ENCODE data around the gene KLK2. TPM values are rescaled to one million over a fixed set of nuclear protein-coding genes. Genes with fewer than 3 reads are reported as not detected.

KLK2 gene
- polyA plus RNA-seq, 1 donor (not counting 4 experiments of a cell fraction or from before 2014, with no cell fraction given), result 0.07 TPM

DNA sequence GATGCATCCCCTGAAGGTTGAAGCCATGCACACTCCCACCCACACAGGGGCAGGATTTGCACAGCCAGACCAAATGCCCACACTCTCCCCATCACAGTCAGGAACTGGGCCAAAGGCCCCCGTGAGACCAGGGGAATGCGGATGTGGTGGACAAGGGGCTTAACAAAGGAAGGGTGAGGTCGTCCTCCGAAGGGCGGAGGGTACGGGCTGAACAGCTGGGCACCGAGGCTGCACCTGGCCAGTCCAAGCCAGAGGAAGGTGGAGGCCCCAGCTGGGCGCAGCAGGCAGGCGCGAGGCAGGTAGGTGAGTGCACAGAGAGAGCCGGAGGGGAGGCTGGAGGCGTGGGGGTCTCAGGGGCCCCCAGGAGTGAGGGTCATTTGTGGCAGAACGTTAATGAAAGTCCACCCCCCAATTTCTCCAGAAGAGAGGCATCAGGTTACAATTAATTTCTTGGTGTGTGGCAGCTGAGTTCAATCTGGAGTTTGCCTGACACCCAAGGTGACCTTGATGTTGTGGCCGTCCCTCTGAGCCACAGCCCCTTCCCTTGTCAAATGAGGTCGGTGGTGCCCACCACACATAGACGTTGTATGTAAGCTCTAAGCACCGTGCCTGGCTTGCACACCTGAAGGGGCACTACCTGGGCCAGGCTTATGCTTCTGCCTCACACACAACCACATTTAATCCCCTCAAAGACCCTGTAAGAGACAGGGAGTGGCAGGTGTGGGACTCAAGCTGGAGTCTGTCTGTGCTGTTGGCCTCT is 42.8 kb upstream of the KLK2 start:
- Histone ChIP-seq H3K4me2 (ENCODE audit: control insufficient read depth, extremely low read depth, insufficient read depth, low read depth, low read length) (no peak overlapping the region), H3K36me3 (ENCODE audit: control insufficient read depth in 2 of 2, extremely low read depth in 1 of 2, insufficient read depth in 2 of 2, low read length in 2 of 2) (no peaks in the 10 kb centered on the region), H3K9me1 (ENCODE audit: control insufficient read depth, extremely low read depth, insufficient read depth, low read length) (no peaks in the 10 kb centered on the region), H3K9me3 (ENCODE audit: control insufficient read depth, low read depth, low read length) (no peaks in the 10 kb centered on the region), H2AFZ (ENCODE audit: control insufficient read depth, low read length) (no peak overlapping the region), H3K4me3 (ENCODE audit: control insufficient read depth in 2 of 3, extremely low read depth in 1 of 3, insufficient read depth in 2 of 3, low read depth in 1 of 3, low read length in 3 of 3) (no peak overlapping the region), H3K27ac (ENCODE audit: control insufficient read depth, insufficient read depth, low read length) (no peak overlapping the region), H4K20me1 (ENCODE audit: control insufficient read depth, extremely low read depth, insufficient read depth, low read length) (no peaks in the 10 kb centered on the region), H3K79me2 (ENCODE audit: control insufficient read depth, insufficient read depth, low read length) (no peaks in the 10 kb centered on the region), H3K27me3 (ENCODE audit: control insufficient read depth, extremely low read depth, insufficient read depth, low read length) (no peaks in the 10 kb centered on the region), H3K4me1 (ENCODE audit: control insufficient read depth, extremely low read depth, insufficient read depth, low read length) (peaks cover 6% of the 10 kb centered on the region), H3K9ac (ENCODE audit: control insufficient read depth, extremely low read depth, insufficient read depth, low read length) (no peak overlapping the region)
- DNase-seq (ENCODE audit: low read depth, low spot score) (no peak), FAIRE-seq (no peak)
- no peak for TF ChIP-seq EZH2 (IDR thresholded peaks at IDR 0.05; ENCODE audit: low read length)
- TF ChIP-seq, protein P1, sequence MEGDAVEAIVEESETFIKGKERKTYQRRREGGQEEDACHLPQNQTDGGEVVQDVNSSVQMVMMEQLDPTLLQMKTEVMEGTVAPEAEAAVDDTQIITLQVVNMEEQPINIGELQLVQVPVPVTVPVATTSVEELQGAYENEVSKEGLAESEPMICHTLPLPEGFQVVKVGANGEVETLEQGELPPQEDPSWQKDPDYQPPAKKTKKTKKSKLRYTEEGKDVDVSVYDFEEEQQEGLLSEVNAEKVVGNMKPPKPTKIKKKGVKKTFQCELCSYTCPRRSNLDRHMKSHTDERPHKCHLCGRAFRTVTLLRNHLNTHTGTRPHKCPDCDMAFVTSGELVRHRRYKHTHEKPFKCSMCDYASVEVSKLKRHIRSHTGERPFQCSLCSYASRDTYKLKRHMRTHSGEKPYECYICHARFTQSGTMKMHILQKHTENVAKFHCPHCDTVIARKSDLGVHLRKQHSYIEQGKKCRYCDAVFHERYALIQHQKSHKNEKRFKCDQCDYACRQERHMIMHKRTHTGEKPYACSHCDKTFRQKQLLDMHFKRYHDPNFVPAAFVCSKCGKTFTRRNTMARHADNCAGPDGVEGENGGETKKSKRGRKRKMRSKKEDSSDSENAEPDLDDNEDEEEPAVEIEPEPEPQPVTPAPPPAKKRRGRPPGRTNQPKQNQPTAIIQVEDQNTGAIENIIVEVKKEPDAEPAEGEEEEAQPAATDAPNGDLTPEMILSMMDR (optimal IDR thresholded peaks at IDR 0.05 in 1 of 3, IDR thresholded peaks at IDR 0.05 in 1 of 3, conservative IDR thresholded peaks at IDR 0.05 in 1 of 3; ENCODE audit: extremely low read depth in 1 of 3, insufficient read depth in 2 of 3, low read length in 3 of 3), result no peak
- dilution Hi-C loops (cut with MboI; ENCODE audit: extremely low pct_ligation_motif_present, low sequenced_read_pairs), result no loop called here

DNA sequence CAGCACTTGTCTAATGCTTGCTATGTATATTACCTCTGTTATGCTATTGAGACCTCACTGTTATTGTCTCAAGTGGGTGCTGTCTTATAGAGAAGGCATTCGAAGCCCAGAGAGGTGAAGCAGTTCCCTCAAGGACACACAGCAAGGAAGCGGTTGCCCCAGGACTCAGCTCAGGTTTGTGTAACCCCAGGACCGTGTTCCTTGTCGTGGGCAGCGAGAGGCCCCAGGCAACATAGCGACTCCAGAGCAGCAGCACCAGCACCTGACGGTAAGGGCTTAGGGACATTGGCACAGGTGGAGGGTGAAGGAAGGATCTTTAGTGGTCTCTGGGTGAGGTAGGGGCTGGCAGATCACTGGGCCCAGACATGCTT is 42.2 kb upstream of the KLK2 start:
- Histone ChIP-seq H3K9me3 (ENCODE audit: control insufficient read depth, low read depth, low read length) (no peaks in the 10 kb centered on the region), H3K79me2 (ENCODE audit: control insufficient read depth, insufficient read depth, low read length) (no peaks in the 10 kb centered on the region), H3K4me3 (ENCODE audit: control insufficient read depth in 2 of 3, extremely low read depth in 1 of 3, insufficient read depth in 2 of 3, low read depth in 1 of 3, low read length in 3 of 3) (no peak overlapping the region), H3K9me1 (ENCODE audit: control insufficient read depth, extremely low read depth, insufficient read depth, low read length) (no peaks in the 10 kb centered on the region), H3K9ac (ENCODE audit: control insufficient read depth, extremely low read depth, insufficient read depth, low read length) (no peak overlapping the region), H4K20me1 (ENCODE audit: control insufficient read depth, extremely low read depth, insufficient read depth, low read length) (no peaks in the 10 kb centered on the region), H3K27ac (ENCODE audit: control insufficient read depth, insufficient read depth, low read length) (no peak overlapping the region), H3K27me3 (ENCODE audit: control insufficient read depth, extremely low read depth, insufficient read depth, low read length) (no peaks in the 10 kb centered on the region), H3K4me2 (ENCODE audit: control insufficient read depth, extremely low read depth, insufficient read depth, low read depth, low read length) (no peak overlapping the region), H2AFZ (ENCODE audit: control insufficient read depth, low read length) (no peak overlapping the region), H3K4me1 (ENCODE audit: control insufficient read depth, extremely low read depth, insufficient read depth, low read length) (peaks cover 10% of the 10 kb centered on the region), H3K36me3 (ENCODE audit: control insufficient read depth in 2 of 2, extremely low read depth in 1 of 2, insufficient read depth in 2 of 2, low read length in 2 of 2) (no peaks in the 10 kb centered on the region)
- TF ChIP-seq EZH2 (IDR thresholded peaks at IDR 0.05; ENCODE audit: low read length), result no peak
- TF ChIP-seq, protein P1 (optimal IDR thresholded peaks at IDR 0.05 in 1 of 3, IDR thresholded peaks at IDR 0.05 in 1 of 3, conservative IDR thresholded peaks at IDR 0.05 in 1 of 3; ENCODE audit: extremely low read depth in 1 of 3, insufficient read depth in 2 of 3, low read length in 3 of 3), result no peak
- dilution Hi-C loops (cut with MboI; ENCODE audit: extremely low pct_ligation_motif_present, low sequenced_read_pairs), result no loop called here
- no peak for FAIRE-seq
- no peak for DNase-seq (ENCODE audit: low read depth, low spot score)

Data from keratinocyte (primary cell).